Measurements from ENCODE around the gene RBX1. TPM values are rescaled to one million over a fixed set of nuclear protein-coding genes. Genes with fewer than 3 reads are reported as not detected.
A peak's percentile ranks its signal among the peaks of the same experiment; 100 is the strongest.

The RBX1 gene
- total and polyA plus RNA-seq, 2 of the 8 experiments (the other 6 are each of a cell fraction or from before 2014, with no cell fraction given) = 76.5 to 119 TPM

DNA sequence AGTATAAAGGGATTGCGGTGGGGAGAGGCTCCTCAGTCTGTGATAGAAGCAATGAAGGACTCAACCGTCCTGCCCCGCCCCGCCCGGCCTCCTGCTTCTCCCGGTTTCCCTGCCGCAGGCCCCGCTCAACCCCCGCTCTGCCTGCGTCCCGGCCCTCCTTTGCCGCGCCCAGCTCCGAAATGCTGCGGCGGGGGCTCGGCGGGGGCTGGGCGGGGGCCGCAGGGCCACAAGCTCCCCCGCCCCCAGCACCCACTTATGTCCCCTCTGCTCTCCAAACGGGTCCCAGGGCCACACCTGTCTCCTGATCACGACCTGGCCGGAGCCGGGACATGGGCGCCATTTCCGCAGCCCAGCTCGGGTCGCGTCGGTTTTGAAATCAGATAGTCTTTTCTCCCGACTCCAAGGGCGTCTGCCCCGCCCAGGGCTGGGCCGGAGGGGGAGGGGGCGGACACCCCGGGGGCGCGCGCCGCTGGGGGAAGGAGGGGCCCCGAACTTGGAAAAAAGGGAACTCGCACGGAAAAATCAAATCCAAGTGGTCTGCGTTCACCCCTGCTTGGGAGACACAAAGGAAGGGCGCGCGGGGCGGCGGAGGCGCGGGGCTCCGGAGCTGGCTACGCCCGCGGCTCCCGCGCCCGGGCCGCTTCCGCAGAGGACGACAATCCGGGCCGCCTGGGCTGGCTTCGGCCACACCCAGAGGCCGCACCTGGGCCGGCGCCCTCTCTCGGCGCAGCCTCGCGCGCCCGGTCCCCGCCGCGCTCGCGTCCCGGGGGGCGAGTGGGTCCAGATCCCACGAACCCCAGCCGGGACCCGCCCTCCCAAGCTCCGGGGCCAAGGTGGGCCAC, 70.7 kb downstream of the RBX1 start (continued):
- no peak for TF ChIP-seq SAP30 (IDR thresholded peaks at IDR 0.05; ENCODE audit: insufficient read depth, insufficient replicate concordance, low read length)
- no peak for TF ChIP-seq TEAD4 (IDR thresholded peaks at IDR 0.05; ENCODE audit: low read depth, low read length)
- no peak for TF ChIP-seq RFX5 (IDR thresholded peaks at IDR 0.05; ENCODE audit: borderline replicate concordance, low read depth, low read length)
- TF ChIP-seq RBBP5 (IDR thresholded peaks at IDR 0.05; ENCODE audit: borderline replicate concordance, low read depth, low read length) = no peak
- TF ChIP-seq ZNF274 (IDR thresholded peaks at IDR 0.05; ENCODE audit: borderline replicate concordance, extremely low read depth, low read length) = no peak
- TF ChIP-seq CBX8 (IDR thresholded peaks at IDR 0.05; ENCODE audit: borderline replicate concordance, low read depth, low read length) = no peak
- peak; percentile 5 for TF ChIP-seq EZH2 (IDR thresholded peaks at IDR 0.05; ENCODE audit: low read depth, low read length, severe bottlenecking)
- peak; percentile 91 for TF ChIP-seq YY1 (IDR thresholded peaks at IDR 0.05; ENCODE audit: low read depth, low read length)
- TF ChIP-seq NANOG (IDR thresholded peaks at IDR 0.05; ENCODE audit: insufficient read depth, low read depth, low read length, poor library complexity, severe bottlenecking) = no peak
- TF ChIP-seq KDM5A (IDR thresholded peaks at IDR 0.05; ENCODE audit: low read length) = no peak
- TF ChIP-seq POLR2A (IDR thresholded peaks at IDR 0.05; ENCODE audit: control extremely low read depth in 1 of 2, low read depth in 2 of 2, low read length in 2 of 2) = peak; percentile 59 to 62
- peak; percentile 69; the same call in 1 of the 2 replicates for TF ChIP-seq PHF8 (conservative IDR thresholded peaks at IDR 0.05; ENCODE audit: low read depth, low read length)
- TF ChIP-seq MAFK (IDR thresholded peaks at IDR 0.05; ENCODE audit: low read depth, low read length) = no peak
- TF ChIP-seq CHD2 (IDR thresholded peaks at IDR 0.05; ENCODE audit: low read length) = no peak
- no peak for TF ChIP-seq RXRA (IDR thresholded peaks at IDR 0.05; ENCODE audit: insufficient read depth, low read depth, low read length)
- no peak for TF ChIP-seq JUN (IDR thresholded peaks at IDR 0.05; ENCODE audit: low read depth, low read length)
